Mesenchymal stem cell (in vitro differentiated cells and primary cell): Measurements from ENCODE around the gene CCDC74B. TPM values are rescaled to one million over a fixed set of nuclear protein-coding genes. Genes with fewer than 3 reads are reported as not detected.
"Not testable (repeated sequence)": the region's sequence is repeated elsewhere in the genome, so short reads cannot be mapped to it uniquely, and the experiment has no call there.

Source experiments
- DNase-seq: peaks from one replicate; pipeline ENCODE4 v3.0.0-alpha.2; 2013
- H2AFZ ChIP-seq: one replicate; pipeline ENCODE4 v1.6.1; 2013; ENCODE audit warnings: low read depth, mild to moderate bottlenecking, control low read depth, inconsistent platforms, low read length, moderate library complexity
- H2AK5ac ChIP-seq: 2 replicates; pipeline ENCODE4 v1.6.1; 2013; ENCODE audit warnings: low read length, moderate library complexity, mild to moderate bottlenecking, inconsistent platforms; ENCODE audit not compliant: severe bottlenecking
- H2BK120ac ChIP-seq: one replicate; pipeline ENCODE4 v1.6.1; 2013; ENCODE audit warnings: low read depth, mild to moderate bottlenecking, inconsistent platforms, low read length, moderate library complexity
- H2BK12ac ChIP-seq, 2 experiments: one replicate each; pipeline ENCODE4 v1.6.1; 2013; ENCODE audit warnings: inconsistent platforms in 2 of 2, low read length in 2 of 2, mild to moderate bottlenecking in 2 of 2, moderate library complexity in 2 of 2, control low read depth in 1 of 2
- H2BK15ac ChIP-seq: one replicate; pipeline ENCODE4 v1.6.1; 2013; ENCODE audit warnings: mild to moderate bottlenecking, low read depth, inconsistent platforms; ENCODE audit not compliant: poor library complexity, severe bottlenecking
- H2BK5ac ChIP-seq: 2 replicates; pipeline ENCODE4 v1.6.1; 2013; ENCODE audit warnings: low read depth, mild to moderate bottlenecking, low read length, control low read depth, inconsistent platforms; ENCODE audit not compliant: poor library complexity, severe bottlenecking
- H3K14ac ChIP-seq, 2 experiments: one replicate each; pipeline ENCODE4 v1.6.1; 2013; ENCODE audit warnings: inconsistent platforms in 2 of 2, low read length in 2 of 2, control low read depth in 1 of 2, mild to moderate bottlenecking in 1 of 2, moderate library complexity in 1 of 2
- H3K18ac ChIP-seq, 2 experiments: one replicate each; pipeline ENCODE4 v1.6.1; 2013; ENCODE audit warnings: inconsistent platforms in 2 of 2, low read length in 2 of 2, control low read depth in 1 of 2, low read depth in 1 of 2, mild to moderate bottlenecking in 1 of 2
- H3K23ac ChIP-seq, 2 experiments: one replicate each; pipeline ENCODE4 v1.6.1; 2013; ENCODE audit warnings: inconsistent platforms in 2 of 2, low read length in 2 of 2, mild to moderate bottlenecking in 2 of 2, moderate library complexity in 2 of 2, control low read depth in 1 of 2
- H3K27ac ChIP-seq: 2 replicates; pipeline ENCODE4 v1.5.1; 2013; ENCODE audit warnings: mild to moderate bottlenecking, moderate library complexity, low read length, control low read depth, inconsistent platforms; ENCODE audit not compliant: poor library complexity, severe bottlenecking
- H3K27me3 ChIP-seq, 2 experiments: 2 replicates each; pipeline versions ENCODE4 v1.6.1 to v1.7.0; 2013; ENCODE audit warnings: low read length in 2 of 2, mild to moderate bottlenecking in 2 of 2, moderate library complexity in 2 of 2, control low read depth in 1 of 2, inconsistent platforms in 1 of 2; ENCODE audit not compliant: control insufficient read depth in 1 of 2, insufficient read depth in 1 of 2
- H3K36me3 ChIP-seq, 2 experiments: 2 replicates each; pipeline versions ENCODE4 v1.6.1 to v1.7.0; 2013; ENCODE audit warnings: low read length in 2 of 2, control low read depth in 1 of 2, inconsistent platforms in 1 of 2, low read depth in 1 of 2, mild to moderate bottlenecking in 1 of 2; ENCODE audit not compliant: insufficient read depth in 2 of 2, control insufficient read depth in 1 of 2
- H3K4ac ChIP-seq, 2 experiments: one replicate each; pipeline ENCODE4 v1.6.1; 2013; ENCODE audit warnings: inconsistent platforms in 2 of 2, low read length in 2 of 2, mild to moderate bottlenecking in 2 of 2, moderate library complexity in 2 of 2, control low read depth in 1 of 2, low read depth in 1 of 2
- H3K4me1 ChIP-seq: 2 replicates; pipeline ENCODE4 v1.6.1; 2013; ENCODE audit warnings: low read depth, low read length, control low read depth; ENCODE audit not compliant: control insufficient read depth, insufficient read depth
- H3K4me2 ChIP-seq: 2 replicates; pipeline ENCODE4 v1.6.1; 2013; ENCODE audit warnings: low read length, mild to moderate bottlenecking, inconsistent platforms; ENCODE audit not compliant: poor library complexity, severe bottlenecking
- H3K4me3 ChIP-seq, 2 experiments: 2 replicates each; pipeline versions ENCODE4 v1.5.1 to v1.7.0; 2013; ENCODE audit warnings: low read length in 2 of 2, mild to moderate bottlenecking in 2 of 2, control low read depth in 1 of 2, low read depth in 1 of 2; ENCODE audit not compliant: insufficient read depth in 1 of 2
- H3K79me1 ChIP-seq: replicated peaks from 2 replicates; pipeline ENCODE4 v1.6.1; 2013; ENCODE audit warnings: mild to moderate bottlenecking, control low read depth, low read length, inconsistent platforms; ENCODE audit not compliant: poor library complexity, severe bottlenecking
- H3K9ac ChIP-seq: 2 replicates; pipeline ENCODE4 v1.7.0; 2013; ENCODE audit warnings: mild to moderate bottlenecking, low read length, moderate library complexity
- H3K9me3 ChIP-seq: 2 replicates; pipeline ENCODE4 v1.7.0; 2013; ENCODE audit warnings: mild to moderate bottlenecking, low read length; ENCODE audit not compliant: control insufficient read depth
- H4K8ac ChIP-seq: one replicate; pipeline ENCODE4 v1.6.1; 2013; ENCODE audit warnings: inconsistent platforms, mild to moderate bottlenecking, low read length, moderate library complexity
- H4K91ac ChIP-seq: one replicate; pipeline ENCODE4 v1.6.1; 2013; ENCODE audit warnings: mild to moderate bottlenecking, low read length, inconsistent platforms
- WGBS: methylation state at CpG from one replicate; pipeline ENCODE4 v1.1.7; 2013; ENCODE audit warnings: mixed read lengths; 5-methylcytosine and 5-hydroxymethylcytosine counted together
- polyA plus RNA-seq, 2 experiments: library from polyadenylated mRNA; stranded (reverse); fragments of 200-250 nt; gene quantifications; one replicate each; pipeline ENCODE4 v1.2.3, GENCODE V29; 2013

The CCDC74B gene
- 1.3 TPM for polyA plus RNA-seq (2013, experiment 1 of 2)
- polyA plus RNA-seq (2013, experiment 2 of 2), result 1.7 TPM

- H2BK12ac ChIP-seq, H3K18ac ChIP-seq, H2BK15ac ChIP-seq, H3K36me3 ChIP-seq, H3K79me1 ChIP-seq, H3K14ac ChIP-seq, H3K23ac ChIP-seq, H4K91ac ChIP-seq, H3K4me1 ChIP-seq, H3K4ac ChIP-seq, H2AFZ ChIP-seq, H2BK5ac ChIP-seq, H4K8ac ChIP-seq, H3K27ac ChIP-seq, H3K27me3 ChIP-seq, H2AK5ac ChIP-seq, H2BK120ac ChIP-seq, H3K9me3 ChIP-seq: not testable (repeated sequence)
- peak within 1 kb of the TSS; percentile 43 for H3K9ac ChIP-seq
- 6% methylated on average over 26 of the region's 30 CpGs for WGBS
- H3K4me2 ChIP-seq, result peak within 1 kb of the TSS; percentile 66
- H3K4me3 ChIP-seq, result peak within 1 kb of the TSS in 1 of 2 experiments; percentile 70
- peak; percentile 49 for DNase-seq
Observed at GRCh38 chr2:130145006-130145414, at the start of gene CCDC74B. Gene CCDC74B (minus strand): TSS chr2:130145112. CDS start chr2:130144996, 116 bp downstream.

DNA sequence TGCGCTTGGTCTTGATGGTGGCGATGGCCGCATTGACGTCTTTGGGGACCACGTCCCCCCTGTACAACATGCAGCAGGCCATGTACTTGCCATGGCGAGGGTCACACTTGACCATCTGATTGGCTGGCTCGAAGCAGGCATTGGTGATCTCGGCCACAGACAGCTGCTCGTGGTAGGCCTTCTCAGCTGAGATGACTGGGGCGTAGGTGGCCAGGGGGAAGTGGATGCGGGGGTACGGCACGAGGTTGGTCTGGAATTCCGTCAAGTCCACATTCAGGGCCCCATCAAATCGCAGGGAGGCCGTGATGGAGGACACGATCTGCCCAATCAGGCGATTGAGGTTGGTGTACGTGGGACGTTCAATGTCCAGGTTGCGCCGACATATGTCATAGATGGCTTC lies 48.9 kb upstream of the CCDC74B start:
- not testable (repeated sequence) for H3K27ac ChIP-seq, H2BK5ac ChIP-seq, H3K18ac ChIP-seq, H2AK5ac ChIP-seq, H3K27me3 ChIP-seq, H4K8ac ChIP-seq, H3K79me1 ChIP-seq, H4K91ac ChIP-seq, H2BK15ac ChIP-seq, H2BK120ac ChIP-seq, H3K4me1 ChIP-seq, H3K14ac ChIP-seq, H3K4me3 ChIP-seq, H2AFZ ChIP-seq, H2BK12ac ChIP-seq, H3K4ac ChIP-seq, H3K9me3 ChIP-seq, H3K4me2 ChIP-seq, H3K9ac ChIP-seq, DNase-seq, H3K23ac ChIP-seq
- 77% methylated on average over 10 of the region's 22 CpGs for WGBS
- H3K36me3 ChIP-seq, result peaks cover 0 to 20% of the 10 kb centered on the region in 2 experiments

- H3K4ac ChIP-seq, H2BK5ac ChIP-seq, H3K4me3 ChIP-seq, DNase-seq, H3K14ac ChIP-seq, H4K91ac ChIP-seq, H2AK5ac ChIP-seq, H3K18ac ChIP-seq, H3K4me2 ChIP-seq, H3K23ac ChIP-seq, H2BK120ac ChIP-seq, H3K9me3 ChIP-seq, H3K9ac ChIP-seq, H2BK15ac ChIP-seq, H3K4me1 ChIP-seq, H3K27me3 ChIP-seq, H2AFZ ChIP-seq, H4K8ac ChIP-seq, H3K27ac ChIP-seq, H2BK12ac ChIP-seq: not testable (repeated sequence)
- H3K36me3 ChIP-seq, result peaks cover 0 to 28% of the 10 kb centered on the region in 2 experiments
- H3K79me1 ChIP-seq, result peaks cover 13% of the 10 kb centered on the region
- WGBS, result 67% methylated on average over 3 of the region's 3 CpGs
Observed at GRCh38 chr2:130192451-130192850, 47.5 kb upstream of the CCDC74B start.

- H3K4me3 ChIP-seq, H3K4me1 ChIP-seq, H3K4ac ChIP-seq, H2BK120ac ChIP-seq, H3K18ac ChIP-seq, H2BK12ac ChIP-seq, H4K8ac ChIP-seq, H3K27ac ChIP-seq, H2BK5ac ChIP-seq, H3K27me3 ChIP-seq, H3K9me3 ChIP-seq, H4K91ac ChIP-seq, H3K14ac ChIP-seq, H2BK15ac ChIP-seq, H3K9ac ChIP-seq, H3K23ac ChIP-seq, H3K4me2 ChIP-seq, H2AK5ac ChIP-seq, H2AFZ ChIP-seq, DNase-seq: not testable (repeated sequence)
- Histone ChIP-seq H3K79me1 (peaks cover 16% of the 10 kb centered on the region), H3K36me3 (peaks cover 0 to 31% of the 10 kb centered on the region in 2 experiments)
- WGBS, result 97% methylated on average over 6 of the region's 6 CpGs
Observed at GRCh38 chr2:130191319-130191718, 46.4 kb upstream of the CCDC74B start.
